ENCODE data around the gene AKAP10.
"Not testable (repeated sequence)": the region's sequence is repeated elsewhere in the genome, so short reads cannot be mapped to it uniquely, and the experiment has no call there.

Gene AKAP10

GRCh38 chr17:19933628-19934027, 44.0 kb downstream of the AKAP10 start:
- DNase-seq, result no peak

- no peak for DNase-seq
These were observed 44.4 kb downstream of the AKAP10 start for GRCh38 chr17:19933221-19933620.

DNA sequence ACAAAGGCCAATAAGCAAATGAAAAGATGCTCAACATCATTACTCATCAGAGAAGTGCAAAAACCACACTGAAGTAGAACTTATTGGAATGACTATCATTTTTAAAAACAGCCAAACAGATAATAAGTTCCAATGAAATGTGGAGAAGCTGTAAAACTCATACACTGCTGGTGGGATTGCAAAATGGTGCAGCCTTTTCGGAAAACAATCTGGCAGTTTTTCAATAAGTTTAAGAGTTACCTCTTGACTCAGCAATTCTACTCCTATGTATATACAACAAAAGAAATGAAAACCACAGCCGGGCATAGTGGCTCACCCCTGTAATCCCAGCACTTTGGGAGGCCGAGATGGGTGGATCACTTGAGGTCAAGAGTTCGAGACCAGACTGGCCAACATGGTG, 49.3 kb downstream of the AKAP10 start:
- DNase-seq, result no peak

GRCh38 chr17:19915245-19915978, 62.2 kb downstream of the AKAP10 start:
- no peak for DNase-seq

- DNase-seq, result no peak
These were observed 66.6 kb downstream of the AKAP10 start for GRCh38 chr17:19911033-19911432.

DNA sequence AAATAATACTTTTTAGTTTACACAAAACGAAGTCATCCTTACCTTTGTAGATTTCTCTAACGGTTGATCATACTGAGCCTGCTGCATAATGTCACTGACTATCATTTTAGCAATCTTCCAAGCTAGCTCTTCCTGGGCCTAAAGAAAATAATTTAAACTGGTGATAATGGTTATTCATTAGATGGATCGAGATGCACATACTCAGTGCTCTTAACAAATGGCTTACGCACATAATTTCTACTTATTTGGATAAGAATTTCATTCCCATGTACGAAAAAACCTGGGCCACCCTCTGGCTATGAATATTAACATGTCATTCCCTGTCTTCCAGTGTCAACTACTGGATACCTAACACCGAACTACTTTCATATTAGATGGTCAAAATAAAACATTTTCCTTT, 68.5 kb downstream of the AKAP10 start:
- DNase-seq, result no peak

GRCh38 chr17:19905502-19905901, 72.1 kb downstream of the AKAP10 start:
- DNase-seq, result no peak

GRCh38 chr17:19904924-19905323, 72.7 kb downstream of the AKAP10 start:
- DNase-seq, result peak in 26 of 51 donors; percentile 2 to 48 (median 20)

GRCh38 chr17:19904412-19904811, 73.2 kb downstream of the AKAP10 start:
- no peak for DNase-seq

DNA sequence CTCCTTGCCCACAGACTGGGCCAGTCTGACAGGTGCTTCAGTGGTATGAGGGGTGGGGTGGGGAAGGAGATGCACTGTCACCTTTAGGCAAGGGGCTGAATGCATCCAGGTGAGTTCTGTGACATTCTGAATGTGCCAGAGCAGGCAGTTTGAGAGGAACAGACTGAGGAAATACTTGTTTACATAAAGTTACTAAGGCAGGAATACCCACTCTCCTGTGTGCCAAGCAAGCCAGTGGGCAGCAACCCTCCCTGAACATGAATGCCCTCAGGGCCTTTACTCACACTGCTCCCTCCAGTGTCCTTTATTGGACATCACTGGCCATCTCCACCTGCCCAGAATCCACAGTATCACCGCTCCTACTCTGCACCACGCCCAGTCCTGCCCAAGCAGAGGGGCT, 76.8 kb downstream of the AKAP10 start:
- no peak for DNase-seq

DNA sequence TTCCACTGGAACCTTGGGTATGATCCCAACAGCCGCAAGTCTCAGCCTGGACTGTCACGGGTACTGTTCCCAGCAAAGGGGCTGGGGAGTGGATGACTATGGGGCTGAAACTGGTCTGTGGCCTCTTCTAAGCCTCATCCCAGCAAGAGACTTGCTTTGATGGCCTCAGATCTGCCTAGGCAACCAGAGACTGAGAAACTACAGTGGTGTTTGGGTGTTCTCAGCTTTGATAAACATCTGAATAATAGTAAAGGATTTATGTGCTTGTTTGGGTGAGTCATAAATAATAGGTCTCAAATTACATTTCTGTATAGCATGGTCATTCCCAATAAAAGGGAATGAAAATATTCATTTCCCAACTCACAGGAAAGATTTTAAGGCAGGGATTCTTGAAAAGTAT, 79.7 kb downstream of the AKAP10 start:
- DNase-seq, result no peak

- peak in 1 of 51 donors; percentile 6 for DNase-seq
These were observed 80.4 kb downstream of the AKAP10 start for GRCh38 chr17:19897090-19897837.

DNA sequence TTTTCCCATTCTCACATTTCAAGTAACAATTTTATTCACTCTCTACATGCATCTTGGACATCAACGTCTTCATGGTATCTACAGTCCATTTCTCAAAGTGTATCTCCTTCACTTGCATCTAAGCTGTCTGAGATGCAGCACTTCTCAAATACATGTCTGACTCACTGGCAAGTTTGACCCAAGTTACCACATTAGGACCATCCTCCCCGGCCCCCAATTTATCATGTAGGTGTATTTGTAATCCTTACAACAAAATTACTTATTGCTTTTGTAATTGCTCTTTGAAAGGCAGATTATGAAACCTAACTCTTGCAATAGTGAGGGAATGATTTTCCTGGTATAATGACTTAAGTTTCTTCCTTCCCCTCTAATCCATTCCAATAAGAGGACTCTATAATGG, 80.9 kb downstream of the AKAP10 start:
- DNase-seq, result no peak

DNA sequence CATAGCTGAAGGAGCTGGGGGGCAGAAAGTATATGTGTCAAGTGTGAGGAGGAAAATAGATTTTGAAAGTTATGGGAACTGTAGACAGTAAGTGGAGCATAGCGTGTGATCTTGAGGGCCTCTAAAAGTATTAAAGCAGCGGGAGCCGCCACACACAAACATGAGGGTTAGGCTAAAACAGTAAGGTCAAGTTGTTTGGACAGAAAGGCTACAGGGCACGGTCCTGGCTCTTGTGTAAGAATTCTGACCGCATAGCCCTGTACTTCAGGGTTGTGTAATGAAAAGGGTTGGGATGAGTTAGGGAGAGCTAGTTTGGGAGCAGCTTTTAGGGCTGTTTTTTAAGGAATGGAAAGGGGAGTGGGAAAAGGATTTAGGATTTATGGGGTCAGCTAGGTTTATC, 87.1 kb downstream of the AKAP10 start:
- DNase-seq, result not testable (repeated sequence)

GRCh38 chr17:19890001-19890400, 87.6 kb downstream of the AKAP10 start:
- not testable (repeated sequence) for DNase-seq

DNA sequence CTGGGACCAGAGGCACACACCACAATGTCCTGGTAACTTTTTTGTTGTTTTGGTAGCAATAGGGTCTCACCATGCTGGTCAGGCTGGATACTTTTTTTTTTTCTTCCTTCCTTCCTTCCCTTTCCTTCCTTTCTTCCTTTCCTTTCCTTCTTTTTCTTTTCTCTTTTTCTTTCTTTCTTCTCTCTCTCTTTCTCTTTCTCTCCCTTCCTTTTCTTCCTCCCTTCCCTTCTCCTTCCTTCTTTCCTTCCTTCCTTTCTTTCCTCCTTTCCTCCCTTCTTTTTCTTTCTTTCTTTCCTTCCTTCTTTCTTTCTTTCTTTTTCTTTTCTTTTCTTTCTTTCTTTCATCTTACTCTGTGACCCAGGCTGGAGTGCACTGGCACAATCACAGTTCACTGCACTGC, 91.5 kb downstream of the AKAP10 start:
- DNase-seq, result no peak

GRCh38 chr17:19883537-19884215, 94.0 kb downstream of the AKAP10 start:
- DNase-seq, result no peak

- DNase-seq, result no peak
These were observed 97.2 kb downstream of the AKAP10 start for GRCh38 chr17:19880393-19880792.

GRCh38 chr17:19877364-19877945, 100.2 kb downstream of the AKAP10 start:
- peak in 1 of 51 donors; percentile 3 for DNase-seq

- DNase-seq, result peak in 31 of 51 donors; percentile 6 to 62 (median 26)
These were observed 101.0 kb downstream of the AKAP10 start for GRCh38 chr17:19876529-19877161.

DNA sequence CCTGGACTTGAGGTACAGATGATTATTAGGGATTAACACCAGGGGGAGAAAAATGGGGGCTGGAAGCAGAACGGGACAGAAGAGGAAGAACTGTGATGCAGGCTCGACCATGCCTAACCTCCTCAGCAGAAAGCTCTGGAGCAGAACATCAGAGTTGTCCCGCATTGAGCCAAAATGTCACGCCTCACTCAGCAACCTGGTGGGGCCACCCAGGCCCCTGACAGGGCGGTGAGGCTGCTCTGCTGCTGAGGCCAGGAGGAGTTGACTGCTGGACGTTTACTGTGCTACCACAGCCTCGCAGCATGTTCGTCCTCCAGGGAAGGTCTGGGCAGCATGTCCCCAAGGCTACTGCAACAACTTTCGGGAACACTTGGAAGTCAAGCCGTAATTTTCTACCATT, 103.4 kb downstream of the AKAP10 start:
- DNase-seq, result no peak

GRCh38 chr17:19873346-19873745, 104.3 kb downstream of the AKAP10 start:
- no peak for DNase-seq

Data from hypothalamus (tissue), 51 donors.